H9 (cell line): Measurements from ENCODE around the gene ROCK2. TPM values are rescaled to one million over a fixed set of nuclear protein-coding genes. Genes with fewer than 3 reads are reported as not detected.
A peak's percentile ranks its signal among the peaks of the same experiment; 100 is the strongest.

Experiments used
- DNase-seq: peaks from one replicate; pipeline ENCODE4 v3.0.0-alpha.2; 2017
- H2AFZ ChIP-seq: one replicate; pipeline ENCODE4 v1.6.1; 2013; ENCODE audit warnings: mild to moderate bottlenecking, low read length, control low read depth, moderate library complexity
- H2AK5ac ChIP-seq: 2 replicates; pipeline ENCODE4 v1.6.1; 2013; ENCODE audit warnings: low read length, control low read depth, mixed read lengths; ENCODE audit not compliant: insufficient read length
- H2BK120ac ChIP-seq: one replicate; pipeline ENCODE4 v1.6.1; 2013; ENCODE audit warnings: low read depth, mild to moderate bottlenecking, low read length, control low read depth, inconsistent platforms; ENCODE audit not compliant: poor library complexity, severe bottlenecking
- H2BK12ac ChIP-seq: 2 replicates; pipeline ENCODE4 v1.6.1; 2013; ENCODE audit warnings: low read length, control low read depth, mixed read lengths, low read depth; ENCODE audit not compliant: insufficient read length
- H2BK15ac ChIP-seq: 2 replicates; pipeline ENCODE4 v1.6.1; 2013; ENCODE audit warnings: low read depth, low read length, control low read depth
- H2BK20ac ChIP-seq: one replicate; pipeline ENCODE4 v1.6.1; 2013; ENCODE audit warnings: low read depth, mild to moderate bottlenecking, low read length, control low read depth, inconsistent platforms; ENCODE audit not compliant: poor library complexity, severe bottlenecking
- H2BK5ac ChIP-seq: 2 replicates; pipeline ENCODE4 v1.6.1; 2013; ENCODE audit warnings: low read length, control low read depth, mixed read lengths; ENCODE audit not compliant: insufficient read length
- H3K14ac ChIP-seq: 2 replicates; pipeline ENCODE4 v1.6.1; 2013; ENCODE audit warnings: low read length, control low read depth; ENCODE audit not compliant: insufficient read depth
- H3K18ac ChIP-seq: 2 replicates; pipeline ENCODE4 v1.6.1; 2013; ENCODE audit warnings: low read depth, mild to moderate bottlenecking, mixed read lengths, low read length, control low read depth; ENCODE audit not compliant: insufficient read length
- H3K23ac ChIP-seq: 2 replicates; pipeline ENCODE4 v1.6.1; 2013; ENCODE audit warnings: low read length, control low read depth, mixed read lengths, low read depth; ENCODE audit not compliant: insufficient read length
- H3K23me2 ChIP-seq: 2 replicates; pipeline ENCODE4 v1.6.1; 2013; ENCODE audit warnings: low read depth, mild to moderate bottlenecking, mixed read lengths, low read length, control low read depth; ENCODE audit not compliant: insufficient read length, poor library complexity, severe bottlenecking
- H3K27ac ChIP-seq: 2 replicates; pipeline ENCODE4 v1.5.1; 2013; ENCODE audit warnings: low read length, control low read depth, mixed read lengths, low read depth; ENCODE audit not compliant: insufficient read length
- H3K27me3 ChIP-seq: 2 replicates; pipeline ENCODE4 v1.6.1; 2013; ENCODE audit warnings: low read length, control low read depth, inconsistent platforms; ENCODE audit not compliant: insufficient read depth
- H3K4ac ChIP-seq: 2 replicates; pipeline ENCODE4 v1.6.1; 2013; ENCODE audit warnings: low read depth, mild to moderate bottlenecking, control low read depth, inconsistent platforms, low read length, moderate library complexity
- H3K4me1 ChIP-seq: 2 replicates; pipeline ENCODE4 v1.6.1; 2013; ENCODE audit warnings: low read length, control low read depth, inconsistent platforms; ENCODE audit not compliant: insufficient read depth
- H3K4me2 ChIP-seq: 2 replicates; pipeline ENCODE4 v1.6.1; 2013; ENCODE audit warnings: low read length, control low read depth, mixed read lengths; ENCODE audit not compliant: insufficient read length, insufficient read depth
- H3K56ac ChIP-seq: 2 replicates; pipeline ENCODE4 v1.6.1; 2013; ENCODE audit warnings: low read depth, mild to moderate bottlenecking, mixed read lengths, low read length, control low read depth; ENCODE audit not compliant: insufficient read length
- H3K79me1 ChIP-seq: 2 replicates; pipeline ENCODE4 v1.6.1; 2013; ENCODE audit warnings: low read depth, mild to moderate bottlenecking, moderate library complexity, low read length, control low read depth, inconsistent platforms; ENCODE audit not compliant: insufficient read depth, poor library complexity, severe bottlenecking
- H3K79me2 ChIP-seq: 2 replicates; pipeline ENCODE4 v1.6.1; 2013; ENCODE audit warnings: low read length, control low read depth, inconsistent platforms; ENCODE audit not compliant: insufficient read depth
- H3K9ac ChIP-seq: 2 replicates; pipeline ENCODE4 v1.6.1; 2013; ENCODE audit warnings: low read length, control low read depth, mixed read lengths; ENCODE audit not compliant: insufficient read length; ENCODE audit errors: extremely low read depth
- H3K9me3 ChIP-seq: one replicate; pipeline ENCODE4 v1.6.1; 2013; ENCODE audit warnings: low read depth, low read length, inconsistent platforms; ENCODE audit not compliant: control insufficient read depth
- H3T11ph ChIP-seq: one replicate; pipeline ENCODE4 v1.6.1; 2013; ENCODE audit warnings: mild to moderate bottlenecking, low read length, control low read depth, inconsistent platforms
- H4K20me1 ChIP-seq: one replicate; pipeline ENCODE4 v1.6.1; 2013; ENCODE audit not compliant: control insufficient read depth, insufficient read length, insufficient read depth
- H4K5ac ChIP-seq: 2 replicates; pipeline ENCODE4 v1.6.1; 2013; ENCODE audit warnings: low read depth, mild to moderate bottlenecking, mixed read lengths, low read length, control low read depth; ENCODE audit not compliant: insufficient read length
- H4K8ac ChIP-seq: replicated peaks from 2 replicates; pipeline ENCODE4 v1.6.1; 2013; ENCODE audit warnings: low read length, control low read depth, mixed read lengths, low read depth; ENCODE audit not compliant: insufficient read length
- H4K91ac ChIP-seq: 2 replicates; pipeline ENCODE4 v1.6.1; 2013; ENCODE audit warnings: low read depth, mild to moderate bottlenecking, moderate library complexity, mixed read lengths, low read length, control low read depth; ENCODE audit not compliant: insufficient read length
- H3K27ac Mint-ChIP-seq, 3 experiments: 2 replicates in 2 of 3; 3 replicates in 1 of 3; pipeline ENCODE4 v1.8.0; 2020 to 2021; ENCODE audit warnings: mixed read lengths in 3 of 3, mild to moderate bottlenecking in 1 of 3, moderate library complexity in 1 of 3
- H3K27me3 Mint-ChIP-seq: 2 replicates; pipeline ENCODE4 v1.8.0; 2021; ENCODE audit warnings: low read depth, mild to moderate bottlenecking, moderate library complexity, mixed read lengths
- H3K36me3 Mint-ChIP-seq, 3 experiments: 2 replicates in 2 of 3; 3 replicates in 1 of 3; pipeline ENCODE4 v1.8.0; 2020 to 2021; ENCODE audit warnings: low read depth in 3 of 3, mixed read lengths in 3 of 3; ENCODE audit not compliant: insufficient read depth in 1 of 3
- H3K4me1 Mint-ChIP-seq, 2 experiments: 2 replicates each; pipeline ENCODE4 v1.8.0; 2020; ENCODE audit warnings: mixed read lengths in 2 of 2
- H3K4me3 Mint-ChIP-seq, 2 experiments: 2 replicates in 1 of 2; 3 replicates in 1 of 2; pipeline ENCODE4 v1.8.0; 2020 to 2021; ENCODE audit warnings: mild to moderate bottlenecking in 2 of 2, mixed read lengths in 2 of 2, moderate library complexity in 1 of 2
- H3K9me3 Mint-ChIP-seq, 2 experiments: 2 replicates in 1 of 2; 3 replicates in 1 of 2; pipeline ENCODE4 v1.8.0; 2020; ENCODE audit warnings: mild to moderate bottlenecking in 2 of 2, mixed read lengths in 2 of 2, moderate library complexity in 1 of 2
- WGBS: extraction: QIAGEN DNeasy Blood & Tissue Kit; methylation state at CpG from one replicate; pipeline ENCODE4 v1.1.7; 2013; ENCODE audit warnings: missing lambda C conversion rate, low lambda C conversion rate, mixed read lengths; ENCODE audit not compliant: insufficient read length; ENCODE audit errors: extremely low coverage; 5-methylcytosine and 5-hydroxymethylcytosine counted together
- total RNA-seq: library from RNA; stranded (reverse); gene quantifications from 2 replicates; pipeline ENCODE4 v1.2.1, GENCODE V29; 2021
- TF ChIP-seq, protein P1 (sequence below): fragments of 200-600 bp; sonication (generic); conservative IDR thresholded peaks from 3 replicates; pipeline ENCODE4 v1.8.0; 2021; ENCODE audit warnings: antibody characterized with exemption, mild to moderate bottlenecking

ROCK2 gene
- total RNA-seq, 1 experiment from 2014 or later: 33.2 TPM

DNA sequence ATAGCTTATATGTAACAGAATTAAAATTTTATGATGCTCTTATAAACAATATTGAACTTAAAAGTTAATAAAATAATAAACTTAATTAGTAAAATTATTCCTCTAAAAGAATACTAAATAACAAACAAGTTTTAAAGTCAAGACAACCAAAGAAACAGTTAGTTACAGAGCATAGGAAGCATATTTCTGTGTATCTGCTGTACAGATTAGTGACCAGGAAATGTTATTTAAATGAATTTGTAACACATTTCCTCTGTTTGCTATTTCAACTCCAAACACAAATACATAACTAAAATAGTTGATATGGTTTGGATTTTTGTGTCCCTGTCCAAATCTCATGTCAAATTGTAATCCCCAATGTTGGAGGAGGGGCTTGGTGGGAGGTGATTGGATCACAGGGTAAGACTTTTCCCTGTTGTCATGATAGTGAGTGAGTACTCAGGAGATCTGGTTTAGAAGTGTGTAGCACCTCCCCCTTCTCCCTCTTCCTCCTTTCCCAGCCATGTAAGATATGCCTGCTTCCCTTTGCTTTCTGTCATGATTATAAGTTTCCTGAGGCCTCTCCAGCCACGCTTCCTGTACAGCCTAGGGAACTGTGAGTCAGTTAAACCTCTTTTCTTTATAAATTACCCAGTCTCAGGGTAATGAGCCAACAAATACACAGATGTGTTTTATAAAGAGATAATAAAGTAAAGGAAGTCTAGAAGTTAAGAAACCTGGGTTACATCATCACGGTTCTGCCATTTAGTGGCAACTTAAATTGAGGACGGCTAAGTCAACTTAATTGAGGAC lies 51.8 kb downstream of the ROCK2 start:
- H2BK15ac ChIP-seq: no peak overlapping the region
- no peak overlapping the region for H2BK5ac ChIP-seq
- no peak overlapping the region for H2AK5ac ChIP-seq
- H3K27ac Mint-ChIP-seq: peak overlapping the region; percentile 49 to 86 (median 50); a peak in 5 of 7 replicates
- H3K4me2 ChIP-seq: no peak overlapping the region
- peaks cover 11% of the 10 kb centered on the region for H3K79me1 ChIP-seq
- H3K36me3 Mint-ChIP-seq: no peaks in the 10 kb centered on the region
- WGBS: no CpG with 5 or more reads among the region's 3 CpGs
- H3K9me3 ChIP-seq: no peaks in the 10 kb centered on the region
- TF ChIP-seq, protein P1, sequence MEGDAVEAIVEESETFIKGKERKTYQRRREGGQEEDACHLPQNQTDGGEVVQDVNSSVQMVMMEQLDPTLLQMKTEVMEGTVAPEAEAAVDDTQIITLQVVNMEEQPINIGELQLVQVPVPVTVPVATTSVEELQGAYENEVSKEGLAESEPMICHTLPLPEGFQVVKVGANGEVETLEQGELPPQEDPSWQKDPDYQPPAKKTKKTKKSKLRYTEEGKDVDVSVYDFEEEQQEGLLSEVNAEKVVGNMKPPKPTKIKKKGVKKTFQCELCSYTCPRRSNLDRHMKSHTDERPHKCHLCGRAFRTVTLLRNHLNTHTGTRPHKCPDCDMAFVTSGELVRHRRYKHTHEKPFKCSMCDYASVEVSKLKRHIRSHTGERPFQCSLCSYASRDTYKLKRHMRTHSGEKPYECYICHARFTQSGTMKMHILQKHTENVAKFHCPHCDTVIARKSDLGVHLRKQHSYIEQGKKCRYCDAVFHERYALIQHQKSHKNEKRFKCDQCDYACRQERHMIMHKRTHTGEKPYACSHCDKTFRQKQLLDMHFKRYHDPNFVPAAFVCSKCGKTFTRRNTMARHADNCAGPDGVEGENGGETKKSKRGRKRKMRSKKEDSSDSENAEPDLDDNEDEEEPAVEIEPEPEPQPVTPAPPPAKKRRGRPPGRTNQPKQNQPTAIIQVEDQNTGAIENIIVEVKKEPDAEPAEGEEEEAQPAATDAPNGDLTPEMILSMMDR: no peak
- peaks cover 6% of the 10 kb centered on the region; the same call in 1 of the 2 replicates for H3K4me1 ChIP-seq
- no peak overlapping the region for H3K14ac ChIP-seq
- no peak overlapping the region for H3K23ac ChIP-seq
- H3K27me3 Mint-ChIP-seq: no peaks in the 10 kb centered on the region
- H3T11ph ChIP-seq: no peak overlapping the region
- no peak overlapping the region for H2BK20ac ChIP-seq
- no peaks in the 10 kb centered on the region for H4K20me1 ChIP-seq
- H4K5ac ChIP-seq: no peak overlapping the region
- no peak overlapping the region for H3K56ac ChIP-seq
- H3K9me3 Mint-ChIP-seq: no peaks in the 10 kb centered on the region
- H3K27me3 ChIP-seq: no peaks in the 10 kb centered on the region
- H3K9ac ChIP-seq: no peak overlapping the region
- H3K4ac ChIP-seq: no peak overlapping the region
- H3K4me3 Mint-ChIP-seq: no peak overlapping the region
- no peak overlapping the region for H3K27ac ChIP-seq
- DNase-seq: no peak
- no peak overlapping the region for H4K8ac ChIP-seq
- no peak overlapping the region for H2AFZ ChIP-seq
- H2BK120ac ChIP-seq: no peak overlapping the region
- H3K4me1 Mint-ChIP-seq: peaks cover 27 to 37% of the 10 kb centered on the region in 2 experiments
- H2BK12ac ChIP-seq: no peak overlapping the region
- H3K23me2 ChIP-seq: no peaks in the 10 kb centered on the region
- peaks cover 3% of the 10 kb centered on the region; the same call in 1 of the 2 replicates for H3K79me2 ChIP-seq
- no peak overlapping the region for H4K91ac ChIP-seq
- H3K18ac ChIP-seq: no peak overlapping the region
